ENCODE data around the gene BRD3OS. TPM values are rescaled to one million over a fixed set of nuclear protein-coding genes. Genes with fewer than 3 reads are reported as not detected.

BRD3OS gene
- total RNA-seq, 1 donor from 2014 or later = 17.3 TPM

GRCh38 chr9:134057307-134057657 lies 32.0 kb downstream of the BRD3OS start:
- Mint-ChIP-seq H3K4me3 (no peak overlapping the region), H3K9me3 (no peaks in the 10 kb centered on the region), H3K36me3 (ENCODE audit: low read depth) (peaks cover 7% of the 10 kb centered on the region), H3K4me1 (peaks cover 40% of the 10 kb centered on the region), H3K27ac (no peak overlapping the region), H3K27me3 (no peaks in the 10 kb centered on the region)
- ChIA-PET CTCF (no interaction called here), POLR2A (no interaction called here)
- ATAC-seq (ENCODE audit: low read depth) (no peak), DNase-seq (no peak)
- TF ChIP-seq, protein P1, sequence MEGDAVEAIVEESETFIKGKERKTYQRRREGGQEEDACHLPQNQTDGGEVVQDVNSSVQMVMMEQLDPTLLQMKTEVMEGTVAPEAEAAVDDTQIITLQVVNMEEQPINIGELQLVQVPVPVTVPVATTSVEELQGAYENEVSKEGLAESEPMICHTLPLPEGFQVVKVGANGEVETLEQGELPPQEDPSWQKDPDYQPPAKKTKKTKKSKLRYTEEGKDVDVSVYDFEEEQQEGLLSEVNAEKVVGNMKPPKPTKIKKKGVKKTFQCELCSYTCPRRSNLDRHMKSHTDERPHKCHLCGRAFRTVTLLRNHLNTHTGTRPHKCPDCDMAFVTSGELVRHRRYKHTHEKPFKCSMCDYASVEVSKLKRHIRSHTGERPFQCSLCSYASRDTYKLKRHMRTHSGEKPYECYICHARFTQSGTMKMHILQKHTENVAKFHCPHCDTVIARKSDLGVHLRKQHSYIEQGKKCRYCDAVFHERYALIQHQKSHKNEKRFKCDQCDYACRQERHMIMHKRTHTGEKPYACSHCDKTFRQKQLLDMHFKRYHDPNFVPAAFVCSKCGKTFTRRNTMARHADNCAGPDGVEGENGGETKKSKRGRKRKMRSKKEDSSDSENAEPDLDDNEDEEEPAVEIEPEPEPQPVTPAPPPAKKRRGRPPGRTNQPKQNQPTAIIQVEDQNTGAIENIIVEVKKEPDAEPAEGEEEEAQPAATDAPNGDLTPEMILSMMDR (IDR thresholded peaks at IDR 0.05) = no peak
- intact Hi-C loops (cut with micrococcal nuclease) = no loop called here

GRCh38 chr9:134057751-134058701 lies 32.7 kb downstream of the BRD3OS start:
- H3K4me1 Mint-ChIP-seq = peaks cover 48% of the 10 kb centered on the region
- TF ChIP-seq, protein P1 (IDR thresholded peaks at IDR 0.05) = no peak
- H3K27me3 Mint-ChIP-seq = no peaks in the 10 kb centered on the region
- CTCF ChIA-PET = no interaction called here
- intact Hi-C loops (cut with micrococcal nuclease) = no loop called here
- ATAC-seq (ENCODE audit: low read depth) (no peak), DNase-seq (no peak)
- no peak overlapping the region for H3K27ac Mint-ChIP-seq
- no peaks in the 10 kb centered on the region for H3K9me3 Mint-ChIP-seq
- POLR2A ChIA-PET = no interaction called here
- no peak overlapping the region for H3K4me3 Mint-ChIP-seq
- peaks cover under 1% of the 10 kb centered on the region for H3K36me3 Mint-ChIP-seq (ENCODE audit: low read depth)

DNA sequence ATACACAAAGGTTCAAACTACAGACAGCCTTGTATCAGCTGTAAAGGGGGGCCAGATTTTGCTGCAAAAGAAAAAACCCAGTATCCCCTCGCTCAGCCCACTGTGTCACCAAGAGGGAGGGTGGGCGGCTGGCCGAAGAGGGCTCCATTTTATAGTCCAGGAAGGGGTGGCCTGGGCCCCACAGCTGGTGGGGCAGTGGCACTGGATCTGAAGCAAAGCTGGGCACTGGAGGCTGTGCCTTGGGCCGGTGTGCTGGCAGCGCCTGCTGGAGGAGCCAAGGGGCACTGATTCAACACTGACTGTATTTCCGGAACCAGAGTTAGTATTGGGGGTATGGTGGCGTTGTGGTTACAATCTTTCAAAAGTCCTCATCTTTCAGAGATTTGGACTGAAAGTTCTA lies 33.4 kb downstream of the BRD3OS start:
- no peak for DNase-seq
- TF ChIP-seq, protein P1 (IDR thresholded peaks at IDR 0.05) = no peak
- H3K4me1 Mint-ChIP-seq = peaks cover 54% of the 10 kb centered on the region
- H3K36me3 Mint-ChIP-seq (ENCODE audit: low read depth) = peaks cover 4% of the 10 kb centered on the region
- ChIA-PET POLR2A (no interaction called here), CTCF (no interaction called here)
- no peak overlapping the region for H3K4me3 Mint-ChIP-seq
- no peak overlapping the region for H3K27ac Mint-ChIP-seq
- intact Hi-C loops (cut with micrococcal nuclease) = no loop called here
- no peak for ATAC-seq (ENCODE audit: low read depth)
- no peaks in the 10 kb centered on the region for H3K27me3 Mint-ChIP-seq
- no peaks in the 10 kb centered on the region for H3K9me3 Mint-ChIP-seq

DNA sequence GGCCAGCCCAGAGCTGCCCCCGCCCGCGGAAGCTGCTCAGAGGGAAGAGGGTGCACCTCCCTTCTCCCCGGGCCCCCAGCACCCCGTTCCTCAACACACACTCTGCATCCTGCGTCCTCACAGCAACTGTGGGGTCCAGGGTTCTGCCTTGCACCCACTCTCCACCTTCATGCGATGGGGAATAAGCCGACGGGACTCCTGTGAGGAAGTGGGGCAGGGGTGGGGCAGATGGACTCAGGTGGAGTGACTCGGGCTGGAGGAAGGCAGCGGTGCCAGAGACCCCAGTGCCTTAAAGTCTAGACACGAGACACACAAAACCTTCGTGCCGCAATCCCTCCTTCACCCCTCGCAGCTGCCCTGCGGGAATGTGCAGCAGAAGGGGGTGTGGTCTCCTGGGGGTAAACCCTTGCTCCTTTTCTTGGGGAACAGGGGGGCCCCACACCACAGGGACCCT lies 33.9 kb downstream of the BRD3OS start:
- DNase-seq (peak; percentile 11), ATAC-seq (ENCODE audit: low read depth) (no peak)
- peaks cover 4% of the 10 kb centered on the region for H3K36me3 Mint-ChIP-seq (ENCODE audit: low read depth)
- H3K4me3 Mint-ChIP-seq = no peak overlapping the region
- TF ChIP-seq, protein P1 (IDR thresholded peaks at IDR 0.05) = no peak
- H3K27ac Mint-ChIP-seq = no peak overlapping the region
- H3K27me3 Mint-ChIP-seq = no peaks in the 10 kb centered on the region
- H3K9me3 Mint-ChIP-seq = no peaks in the 10 kb centered on the region
- ChIA-PET CTCF (no interaction called here), POLR2A (no interaction called here)
- intact Hi-C loops (cut with micrococcal nuclease) = no loop called here
- H3K4me1 Mint-ChIP-seq = peaks cover 56% of the 10 kb centered on the region

GRCh38 chr9:134059661-134060395 lies 34.5 kb downstream of the BRD3OS start:
- Mint-ChIP-seq H3K4me3 (peak overlapping the region; percentile 50), H3K27me3 (no peaks in the 10 kb centered on the region), H3K27ac (no peak overlapping the region), H3K4me1 (peaks cover 61% of the 10 kb centered on the region), H3K9me3 (no peaks in the 10 kb centered on the region), H3K36me3 (ENCODE audit: low read depth) (peaks cover 4% of the 10 kb centered on the region)
- CTCF ChIA-PET = no interaction called here
- DNase-seq (peak; percentile 52), ATAC-seq (ENCODE audit: low read depth) (peak; percentile 96)
- intact Hi-C loops (cut with micrococcal nuclease) = loop anchor here (1.0 to 10.0 kb wide), 7 partner anchors 35 to 1905 kb away; partner anchors contain the start of genes BRD3OS, SURF6, UBAC1 and VAV2
- POLR2A ChIA-PET = interaction anchor here (0.6 kb wide), 1 partner anchor 233 kb away, joined by 3 read pairs; no protein-coding TSS in a partner anchor
- TF ChIP-seq, protein P1 (IDR thresholded peaks at IDR 0.05) = no peak

All from activated B cell treated with CpG ODN at 0.5 μM for 24 hours (primary cell).